CD14-positive monocyte (primary cell): ENCODE data around the gene RNF149. TPM values are rescaled to one million over a fixed set of nuclear protein-coding genes. Genes with fewer than 3 reads are reported as not detected.
A peak's percentile ranks its signal among the peaks of the same experiment; 100 is the strongest.

Experiments used
- DNase-seq, 3 donors: peaks; one replicate each; pipeline ENCODE4 v3.0.0-alpha.2; 2011 to 2022
- H2AFZ ChIP-seq: 2 replicates; pipeline ENCODE4 v1.6.0; 2012; ENCODE audit warnings: mild to moderate bottlenecking, low read depth, low read length, inconsistent platforms; ENCODE audit not compliant: insufficient read depth, poor library complexity, severe bottlenecking
- H3K27ac ChIP-seq, 2 donors: 1 replicate in 1 of 2; 2 replicates in 1 of 2; pipeline ENCODE4 v1.5.1; 2012 to 2013; ENCODE audit warnings: low read length in 2 of 2, control low read depth in 1 of 2, inconsistent platforms in 1 of 2, low read depth in 1 of 2, mild to moderate bottlenecking in 1 of 2
- H3K27me3 ChIP-seq, 2 donors: one replicate each; pipeline versions ENCODE4 v1.6.0 to v1.6.1; 2011 to 2013; ENCODE audit warnings: low read length in 2 of 2; ENCODE audit not compliant: control insufficient read depth in 2 of 2, insufficient read depth in 2 of 2
- H3K36me3 ChIP-seq, 2 donors: replicated peaks in 1 of 2; 1 replicate in 1 of 2; 2 replicates in 1 of 2; pipeline versions ENCODE4 v1.5.1 to v1.6.1; 2012 to 2013; ENCODE audit warnings: low read length in 2 of 2, control low read depth in 1 of 2, inconsistent platforms in 1 of 2, mild to moderate bottlenecking in 1 of 2; ENCODE audit not compliant: insufficient read depth in 2 of 2, control insufficient read depth in 1 of 2
- H3K4me1 ChIP-seq, 2 donors: 1 replicate in 1 of 2; 2 replicates in 1 of 2; pipeline versions ENCODE4 v1.5.1 to v1.6.1; 2012 to 2013; ENCODE audit warnings: low read length in 2 of 2, control low read depth in 1 of 2, inconsistent platforms in 1 of 2, mild to moderate bottlenecking in 1 of 2, moderate library complexity in 1 of 2; ENCODE audit not compliant: insufficient read depth in 2 of 2, control insufficient read depth in 1 of 2
- H3K4me2 ChIP-seq: replicated peaks from 2 replicates; pipeline ENCODE3; 2012; ENCODE audit warnings: low read length, moderate library complexity, mild to moderate bottlenecking; ENCODE audit not compliant: poor library complexity, severe bottlenecking; ENCODE audit errors: extremely low read depth
- H3K4me3 ChIP-seq, 3 experiments: fragments of 200-600 bp in 1 of 3; sonication (generic) in 1 of 3; replicated peaks in 1 of 3; 1 replicate in 2 of 3; 2 replicates in 1 of 3; pipeline ENCODE4 v1.5.1; 2011 to 2013; ENCODE audit warnings: low read length in 3 of 3, mild to moderate bottlenecking in 3 of 3, control low read depth in 2 of 3, low read depth in 2 of 3, inconsistent platforms in 1 of 3, moderate library complexity in 1 of 3
- H3K79me2 ChIP-seq: 2 replicates; pipeline ENCODE4 v1.6.0; 2012; ENCODE audit warnings: mild to moderate bottlenecking, control low read depth, inconsistent platforms, low read length, moderate library complexity; ENCODE audit not compliant: insufficient read depth
- H3K9ac ChIP-seq: 2 replicates; pipeline ENCODE4 v1.6.0; 2017; ENCODE audit warnings: low read length, mild to moderate bottlenecking; ENCODE audit not compliant: insufficient read depth, poor library complexity, severe bottlenecking
- H3K9me3 ChIP-seq, 2 donors: replicated peaks in 1 of 2; 1 replicate in 1 of 2; 2 replicates in 1 of 2; pipeline versions ENCODE4 v1.5.1 to v1.6.1; 2012 to 2013; ENCODE audit warnings: low read length in 2 of 2, control low read depth in 1 of 2; ENCODE audit not compliant: control insufficient read depth in 1 of 2, insufficient read depth in 1 of 2
- H4K20me1 ChIP-seq: 2 replicates; pipeline ENCODE4 v1.6.0; 2012; ENCODE audit warnings: mild to moderate bottlenecking, low read length, control low read depth, moderate library complexity; ENCODE audit not compliant: insufficient read depth
- H3K27ac Mint-ChIP-seq, 7 donors: one replicate each; pipeline ENCODE4 v1.8.0; 2020; ENCODE audit warnings: mild to moderate bottlenecking in 7 of 7, mixed read lengths in 7 of 7, moderate library complexity in 6 of 7, inconsistent platforms in 2 of 7
- H3K27me3 Mint-ChIP-seq, 3 donors: one replicate each; pipeline ENCODE4 v1.8.0; 2021 to 2022; ENCODE audit warnings: low read depth in 3 of 3, mild to moderate bottlenecking in 3 of 3, mixed read lengths in 3 of 3, moderate library complexity in 3 of 3, inconsistent platforms in 1 of 3
- H3K36me3 Mint-ChIP-seq, 2 donors: one replicate each; pipeline ENCODE4 v1.8.0; 2020; ENCODE audit warnings: mixed read lengths in 2 of 2, inconsistent platforms in 1 of 2, mild to moderate bottlenecking in 1 of 2
- H3K4me1 Mint-ChIP-seq: one replicate; pipeline ENCODE4 v1.8.0; 2020; ENCODE audit warnings: mild to moderate bottlenecking, mixed read lengths
- H3K4me3 Mint-ChIP-seq, 2 donors: one replicate each; pipeline ENCODE4 v1.8.0; 2020; ENCODE audit warnings: mild to moderate bottlenecking in 2 of 2, mixed read lengths in 2 of 2, moderate library complexity in 1 of 2
- H3K9me3 Mint-ChIP-seq, 7 donors: one replicate each; pipeline ENCODE4 v1.8.0; 2020 to 2022; ENCODE audit warnings: mixed read lengths in 7 of 7, mild to moderate bottlenecking in 6 of 7, moderate library complexity in 6 of 7, inconsistent platforms in 2 of 7
- CTCF ChIP-seq: fragments of 200-600 bp; IDR thresholded peaks from one replicate; pipeline ENCODE4 v1.8.0; 2022; ENCODE audit warnings: antibody characterized with exemption, mild to moderate bottlenecking
- WGBS: methylation state at CpG from one replicate; pipeline ENCODE4 v1.1.5; 2013; ENCODE audit warnings: missing lambda C conversion rate; ENCODE audit not compliant: insufficient coverage; 5-methylcytosine and 5-hydroxymethylcytosine counted together
- intact Hi-C, 2 donors: fragments of 100-400 bp; cut with micrococcal nuclease; formaldehyde crosslinking; loops; one replicate each; pipeline versions ENCODE4 v1.15.0 to v1.15.1; 2023
- polyA plus RNA-seq, 3 donors: library from polyadenylated mRNA; depleted of rRNA in 1 of 3; unstranded in 2 of 3; stranded (reverse) in 1 of 3; fragments of 300-500 nt in 2 of 3; fragments of >200 nt in 1 of 3; fragmentation: Illumina TruSeq in 2 of 3; gene quantifications; 1 replicate in 2 of 3; 2 replicates in 1 of 3; pipeline ENCODE4 v1.2.3, GENCODE V29; 2012 to 2021

Gene RNF149
- polyA plus RNA-seq, 3 donors = 112 to 148 (median 141) TPM

GRCh38 chr2:101305492-101306078 lies 2.9 kb downstream of the RNF149 start:
- H3K27ac Mint-ChIP-seq = peak overlapping the region in 6 of 7 donors; percentile 15 to 95 (median 84)
- peak in 2 of 3 donors; percentile 25 to 41 for DNase-seq
- H3K27me3 Mint-ChIP-seq = peaks cover 0 to 5% (median 0%) of the 10 kb centered on the region in 3 donors
- H3K9ac ChIP-seq = no peak overlapping the region
- peaks cover 76% of the 10 kb centered on the region for H3K4me1 Mint-ChIP-seq
- H3K9me3 Mint-ChIP-seq = no peaks in the 10 kb centered on the region
- H2AFZ ChIP-seq = no peak overlapping the region
- peaks cover 69 to 77% of the 10 kb centered on the region in 2 donors for H3K4me1 ChIP-seq
- peak overlapping the region; percentile 94 to 98 for H3K4me3 Mint-ChIP-seq
- no CpG with 5 or more reads among the region's 7 CpGs for WGBS
- peak overlapping the region; percentile 95 for H3K4me2 ChIP-seq
- H3K9me3 ChIP-seq = no peaks in the 10 kb centered on the region
- H4K20me1 ChIP-seq = peaks cover 74% of the 10 kb centered on the region
- H3K27ac ChIP-seq = peak overlapping the region in 1 of 2 donors; percentile 96
- peaks cover 23 to 58% of the 10 kb centered on the region in 2 donors for H3K36me3 ChIP-seq
- H3K4me3 ChIP-seq = peak overlapping the region; percentile 91 to 98 (median 98)
- H3K79me2 ChIP-seq = peaks cover 78% of the 10 kb centered on the region
- no peak for TF ChIP-seq CTCF
- H3K36me3 Mint-ChIP-seq = peaks cover 43 to 63% of the 10 kb centered on the region in 2 donors
- intact Hi-C loops = loop anchor here (5.0 kb wide), 1 partner anchor 53 kb away; the partner anchor contains the start of gene CNOT11 (in 2 of the 2)
- no peaks in the 10 kb centered on the region for H3K27me3 ChIP-seq

- Mint-ChIP-seq H3K27me3 (peaks cover 0 to 5% (median 0%) of the 10 kb centered on the region in 3 donors), H3K36me3 (peaks cover 45 to 64% of the 10 kb centered on the region in 2 donors)
- peak overlapping the region in 1 of 2 donors; percentile 6 for H3K27ac ChIP-seq
These were observed 3.5 kb downstream of the RNF149 start for GRCh38 chr2:101305035-101305434.

More at GRCh38 chr2:101305035-101305434, 3.5 kb downstream of the RNF149 start:
- Histone ChIP-seq H3K27me3 (no peaks in the 10 kb centered on the region), H3K79me2 (peaks cover 84% of the 10 kb centered on the region), H4K20me1 (peaks cover 79% of the 10 kb centered on the region), H3K9me3 (no peaks in the 10 kb centered on the region), H3K9ac (no peak overlapping the region), H3K4me3 (peak overlapping the region; percentile 91 to 98 (median 98)), H3K4me2 (peak overlapping the region; percentile 95), H3K36me3 (peaks cover 24 to 60% of the 10 kb centered on the region in 2 donors), H3K4me1 (peaks cover 69 to 77% of the 10 kb centered on the region in 2 donors), H2AFZ (no peak overlapping the region)
- H3K27ac Mint-ChIP-seq = peak overlapping the region in 2 of 7 donors; percentile 7 to 77
- intact Hi-C loops = loop anchor here (5.0 kb wide), 1 partner anchor 53 kb away; the partner anchor contains the start of gene CNOT11 (in 2 of the 2)
- no peak for DNase-seq
- 90% methylated on average over 3 of the region's 4 CpGs for WGBS
- peaks cover 75% of the 10 kb centered on the region for H3K4me1 Mint-ChIP-seq
- H3K9me3 Mint-ChIP-seq = no peaks in the 10 kb centered on the region
- TF ChIP-seq CTCF = no peak
- H3K4me3 Mint-ChIP-seq = peak overlapping the region; percentile 94 to 98
